GM12875 (cell line): ENCODE data around the gene TMEM45A.

Experiments used
- H3K4me3 ChIP-seq: one replicate; pipeline ENCODE4 v1.5.1; 2011; ENCODE audit warnings: low read depth, low read length, control low read depth
- TF ChIP-seq, protein P1 (sequence below): IDR thresholded peaks from 2 replicates; pipeline ENCODE4 v1.5.1; 2011; ENCODE audit warnings: low read depth, mild to moderate bottlenecking, control low read depth, inconsistent platforms, low read length, moderate library complexity, borderline replicate concordance; ENCODE audit not compliant: insufficient read depth

The TMEM45A gene

GRCh38 chr3:100614941-100615340 lies 122.5 kb downstream of the TMEM45A start:
- TF ChIP-seq, protein P1, sequence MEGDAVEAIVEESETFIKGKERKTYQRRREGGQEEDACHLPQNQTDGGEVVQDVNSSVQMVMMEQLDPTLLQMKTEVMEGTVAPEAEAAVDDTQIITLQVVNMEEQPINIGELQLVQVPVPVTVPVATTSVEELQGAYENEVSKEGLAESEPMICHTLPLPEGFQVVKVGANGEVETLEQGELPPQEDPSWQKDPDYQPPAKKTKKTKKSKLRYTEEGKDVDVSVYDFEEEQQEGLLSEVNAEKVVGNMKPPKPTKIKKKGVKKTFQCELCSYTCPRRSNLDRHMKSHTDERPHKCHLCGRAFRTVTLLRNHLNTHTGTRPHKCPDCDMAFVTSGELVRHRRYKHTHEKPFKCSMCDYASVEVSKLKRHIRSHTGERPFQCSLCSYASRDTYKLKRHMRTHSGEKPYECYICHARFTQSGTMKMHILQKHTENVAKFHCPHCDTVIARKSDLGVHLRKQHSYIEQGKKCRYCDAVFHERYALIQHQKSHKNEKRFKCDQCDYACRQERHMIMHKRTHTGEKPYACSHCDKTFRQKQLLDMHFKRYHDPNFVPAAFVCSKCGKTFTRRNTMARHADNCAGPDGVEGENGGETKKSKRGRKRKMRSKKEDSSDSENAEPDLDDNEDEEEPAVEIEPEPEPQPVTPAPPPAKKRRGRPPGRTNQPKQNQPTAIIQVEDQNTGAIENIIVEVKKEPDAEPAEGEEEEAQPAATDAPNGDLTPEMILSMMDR: no peak

DNA sequence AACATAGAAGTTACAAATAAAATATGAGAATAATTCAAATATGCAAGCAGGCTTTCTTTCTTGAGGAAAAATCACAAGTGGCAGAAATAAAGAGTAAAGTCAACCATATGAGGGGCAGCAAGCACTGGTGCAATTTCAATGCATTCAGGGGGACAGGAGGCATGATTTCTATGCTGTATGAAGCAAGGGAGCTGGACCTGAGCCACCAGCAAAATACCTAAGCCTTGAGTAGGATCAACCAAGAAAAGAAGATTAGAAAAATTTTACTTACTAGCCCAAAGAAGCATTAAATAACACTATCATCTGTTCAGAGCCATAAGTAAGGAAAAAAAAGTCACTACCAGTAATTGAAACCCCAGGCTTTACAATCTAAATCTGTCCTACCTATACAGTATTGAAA lies 123.3 kb downstream of the TMEM45A start:
- TF ChIP-seq, protein P1: no peak
- H3K4me3 ChIP-seq: no peak overlapping the region

More at GRCh38 chr3:100614941-100615340, 122.5 kb downstream of the TMEM45A start:
- H3K4me3 ChIP-seq: no peak overlapping the region

- TF ChIP-seq, protein P1: no peak
- H3K4me3 ChIP-seq: no peak overlapping the region
These were observed 128.8 kb downstream of the TMEM45A start for GRCh38 chr3:100621251-100621650.
